ENCODE results near the gene FAM111B. TPM values are rescaled to one million over a fixed set of nuclear protein-coding genes. Genes with fewer than 3 reads are reported as not detected.

The FAM111B gene
- total RNA-seq, 3 donors from 2014 or later = 0.32 to 0.66 (median 0.44) TPM

GRCh38 chr11:59112494-59112893, 5.5 kb downstream of the FAM111B start:
- DNase-seq (ENCODE audit: low spot score in 2 of 2) = no peak
- Histone ChIP-seq H3K36me3 (no peaks in the 10 kb centered on the region), H3K27ac (no peak overlapping the region), H3K9me3 (peaks cover 0 to 5% of the 10 kb centered on the region in 2 donors), H3K4me3 (no peak overlapping the region), H3K27me3 (no peaks in the 10 kb centered on the region), H3K4me1 (no peaks in the 10 kb centered on the region)
- TF ChIP-seq POLR2AphosphoS5 (IDR thresholded peaks at IDR 0.05) (no peak), CTCF (IDR thresholded peaks at IDR 0.05) (no peak), POLR2A (IDR thresholded peaks at IDR 0.05) (no peak)
- intact Hi-C loops (cut with DNase I; ENCODE audit: low total_unique reads) = no loop called here

- no peaks in the 10 kb centered on the region for H3K4me1 ChIP-seq
- intact Hi-C loops (cut with DNase I; ENCODE audit: low total_unique reads) = no loop called here
- TF ChIP-seq POLR2AphosphoS5 (IDR thresholded peaks at IDR 0.05) (no peak), CTCF (IDR thresholded peaks at IDR 0.05) (no peak)
- no peaks in the 10 kb centered on the region for H3K27me3 ChIP-seq
- H3K36me3 ChIP-seq = no peaks in the 10 kb centered on the region
- H3K4me3 ChIP-seq = no peak overlapping the region
- no peak for DNase-seq (ENCODE audit: low spot score in 2 of 2)
- no peak overlapping the region for H3K27ac ChIP-seq
- peaks cover 8 to 21% of the 10 kb centered on the region in 2 donors for H3K9me3 ChIP-seq
These were observed 7.3 kb downstream of the FAM111B start for GRCh38 chr11:59114344-59114743.

GRCh38 chr11:59115553-59115952, 8.5 kb downstream of the FAM111B start:
- no peak for TF ChIP-seq POLR2AphosphoS5 (IDR thresholded peaks at IDR 0.05)
- TF ChIP-seq CTCF (IDR thresholded peaks at IDR 0.05) = no peak
- no peak for TF ChIP-seq POLR2A (IDR thresholded peaks at IDR 0.05)
- H3K4me1 ChIP-seq = no peaks in the 10 kb centered on the region
- no peaks in the 10 kb centered on the region for H3K36me3 ChIP-seq
- H3K4me3 ChIP-seq = no peak overlapping the region
- intact Hi-C loops (cut with DNase I; ENCODE audit: low total_unique reads) = no loop called here
- peaks cover 8 to 25% of the 10 kb centered on the region in 2 donors for H3K9me3 ChIP-seq
- DNase-seq (ENCODE audit: low spot score in 2 of 2) = no peak
- no peak overlapping the region for H3K27ac ChIP-seq
- no peaks in the 10 kb centered on the region for H3K27me3 ChIP-seq

GRCh38 chr11:59117774-59118173, 10.7 kb downstream of the FAM111B start:
- Histone ChIP-seq H3K4me1 (no peaks in the 10 kb centered on the region), H3K27ac (no peak overlapping the region), H3K4me3 (no peak overlapping the region), H3K36me3 (no peaks in the 10 kb centered on the region), H3K27me3 (no peaks in the 10 kb centered on the region), H3K9me3 (peaks cover 8 to 25% of the 10 kb centered on the region in 2 donors)
- DNase-seq (ENCODE audit: low spot score in 2 of 2) = no peak
- intact Hi-C loops (cut with DNase I; ENCODE audit: low total_unique reads) = no loop called here
- TF ChIP-seq POLR2A (IDR thresholded peaks at IDR 0.05) (no peak), POLR2AphosphoS5 (IDR thresholded peaks at IDR 0.05) (no peak), CTCF (IDR thresholded peaks at IDR 0.05) (no peak)

GRCh38 chr11:59119826-59120225, 12.8 kb downstream of the FAM111B start:
- Histone ChIP-seq H3K4me1 (no peaks in the 10 kb centered on the region), H3K27me3 (no peaks in the 10 kb centered on the region), H3K27ac (no peak overlapping the region), H3K4me3 (no peak overlapping the region), H3K9me3 (peaks cover 8 to 25% of the 10 kb centered on the region in 2 donors), H3K36me3 (no peaks in the 10 kb centered on the region)
- DNase-seq (ENCODE audit: low spot score in 2 of 2) = no peak
- intact Hi-C loops (cut with DNase I; ENCODE audit: low total_unique reads) = no loop called here
- no peak for TF ChIP-seq CTCF (IDR thresholded peaks at IDR 0.05)
- no peak for TF ChIP-seq POLR2A (IDR thresholded peaks at IDR 0.05)
- no peak for TF ChIP-seq POLR2AphosphoS5 (IDR thresholded peaks at IDR 0.05)
